ENCODE measurements around the gene ASAP2.
A peak's percentile ranks its signal among the peaks of the same experiment; 100 is the strongest.

The ASAP2 gene

GRCh38 chr2:9330612-9331270 lies 124.1 kb downstream of the ASAP2 start:
- no peak for DNase-seq

- DNase-seq, result no peak
Measured at GRCh38 chr2:9331704-9332103, 125.1 kb downstream of the ASAP2 start.

GRCh38 chr2:9332136-9332852 lies 125.7 kb downstream of the ASAP2 start:
- DNase-seq, result no peak

- no peak for DNase-seq
Measured at GRCh38 chr2:9332853-9333245, 126.2 kb downstream of the ASAP2 start.

GRCh38 chr2:9333591-9334171 lies 127.1 kb downstream of the ASAP2 start:
- DNase-seq, result peak; percentile 29

GRCh38 chr2:9334761-9335160 lies 128.1 kb downstream of the ASAP2 start:
- no peak for DNase-seq

GRCh38 chr2:9335322-9335832 lies 128.8 kb downstream of the ASAP2 start:
- DNase-seq, result no peak

GRCh38 chr2:9336241-9336575 lies 129.6 kb downstream of the ASAP2 start:
- peak; percentile 62 for DNase-seq

GRCh38 chr2:9336576-9337314 lies 130.1 kb downstream of the ASAP2 start:
- peak; percentile 86 for DNase-seq

- DNase-seq, result no peak
Measured at GRCh38 chr2:9337901-9338300, 131.3 kb downstream of the ASAP2 start.

- no peak for DNase-seq
Measured at GRCh38 chr2:9341337-9341887, 134.8 kb downstream of the ASAP2 start.

GRCh38 chr2:9342659-9343058 lies 136.0 kb downstream of the ASAP2 start:
- DNase-seq, result no peak

- DNase-seq, result no peak
Measured at GRCh38 chr2:9343524-9343923, 136.9 kb downstream of the ASAP2 start.

GRCh38 chr2:9344434-9344833 lies 137.8 kb downstream of the ASAP2 start:
- no peak for DNase-seq

- no peak for DNase-seq
Measured at GRCh38 chr2:9345343-9345742, 138.7 kb downstream of the ASAP2 start.

- DNase-seq, result no peak
Measured at GRCh38 chr2:9345997-9346396, 139.4 kb downstream of the ASAP2 start.

- DNase-seq, result no peak
Measured at GRCh38 chr2:9346885-9347284, 140.3 kb downstream of the ASAP2 start.

- no peak for DNase-seq
Measured at GRCh38 chr2:9347411-9347881, 140.8 kb downstream of the ASAP2 start.

GRCh38 chr2:9354318-9354717 lies 147.7 kb downstream of the ASAP2 start:
- DNase-seq, result no peak

- DNase-seq, result no peak
Measured at GRCh38 chr2:9355270-9355669, 148.7 kb downstream of the ASAP2 start.

- no peak for DNase-seq
Measured at GRCh38 chr2:9355716-9356115, 149.1 kb downstream of the ASAP2 start.

GRCh38 chr2:9356261-9356660 lies 149.6 kb downstream of the ASAP2 start:
- DNase-seq, result no peak

- no peak for DNase-seq
Measured at GRCh38 chr2:9358846-9359245, 152.2 kb downstream of the ASAP2 start.

Data from NCI-H2029 (cell line).